Measurements from ENCODE around the gene FADS1. TPM values are rescaled to one million over a fixed set of nuclear protein-coding genes. Genes with fewer than 3 reads are reported as not detected.

Gene FADS1
- total and polyA plus RNA-seq, 2 of the 13 experiments (the other 11 are each of a cell fraction or from before 2014, with no cell fraction given): 91.8 to 108 TPM

DNA sequence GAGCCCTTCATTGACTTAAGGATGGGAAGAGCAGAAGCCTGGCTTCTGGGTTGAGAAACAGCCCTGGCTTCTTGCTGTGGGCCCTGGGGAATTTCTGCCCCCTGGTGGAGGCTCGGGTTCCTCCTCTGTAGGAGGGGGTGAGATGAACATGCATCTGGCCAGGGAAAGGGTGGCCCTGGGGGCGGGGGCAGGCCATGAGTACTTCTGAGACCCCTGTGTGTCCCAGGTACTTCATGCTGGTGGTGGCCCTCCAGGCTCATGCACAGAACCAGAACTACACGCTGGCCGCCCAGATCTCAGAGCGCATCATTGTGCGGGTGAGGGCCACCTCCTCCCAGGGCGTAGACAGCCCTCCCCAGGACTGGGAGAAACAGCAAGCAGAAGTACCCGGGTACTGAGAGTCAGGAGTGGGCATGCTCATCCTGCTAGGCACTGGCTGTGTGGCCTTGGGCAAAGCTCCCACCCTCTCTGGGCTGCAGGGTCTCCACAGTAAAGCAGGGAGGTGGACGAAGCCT is 40.2 kb downstream of the FADS1 start (continued):
- 0 out of 2 replicates have a peak, but pooled peaks have one; percentile 24 for TF ChIP-seq KDM2A (CRISPR knock-in tag; IDR thresholded peaks at IDR 0.05; ENCODE audit: borderline replicate concordance, low read depth)

DNA sequence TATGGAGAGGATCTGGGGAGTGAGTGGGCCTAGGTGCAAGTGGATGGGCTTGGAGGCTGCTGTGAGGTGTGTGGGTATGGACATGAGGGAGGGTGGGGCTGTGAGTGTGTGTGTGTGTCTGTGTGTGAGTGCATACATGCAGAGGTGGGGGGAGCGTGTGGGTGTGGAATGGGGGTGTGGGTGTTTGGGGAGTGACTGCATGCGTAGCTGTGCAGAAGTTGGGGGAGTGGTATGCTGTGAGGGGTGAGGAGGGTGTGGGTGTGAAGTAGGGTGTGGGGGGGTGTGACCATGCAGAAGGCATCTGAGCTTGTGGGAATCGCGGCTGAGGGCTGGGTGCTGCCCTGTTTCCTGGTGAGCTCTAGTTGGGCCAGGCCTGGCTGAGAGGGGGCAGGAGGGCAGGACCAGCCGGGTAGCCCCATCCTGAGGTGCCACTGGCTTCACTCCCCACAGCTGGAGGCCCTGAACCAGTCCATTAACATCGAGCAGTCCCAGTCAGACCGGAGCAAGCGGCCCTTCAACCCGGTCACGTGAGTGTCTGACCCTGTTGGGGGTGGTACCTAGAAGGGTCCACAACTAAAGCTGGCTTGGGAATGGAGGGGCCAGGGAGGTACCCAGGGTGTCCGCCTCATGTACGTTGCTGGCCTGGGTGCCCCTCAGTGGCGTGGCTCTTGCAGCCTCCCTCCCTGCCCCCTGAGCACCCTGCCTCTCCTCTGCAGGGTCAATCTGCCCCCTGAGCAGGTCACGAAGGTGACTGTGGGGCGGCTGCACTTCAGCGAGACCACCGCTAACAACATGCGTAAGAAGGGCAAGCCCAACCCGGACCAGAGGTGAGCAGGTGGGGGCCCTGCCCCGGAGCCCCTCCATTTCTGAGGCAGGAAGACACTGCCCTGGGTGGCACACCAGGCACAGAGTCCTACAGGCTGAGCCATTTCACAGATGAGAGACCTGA is 40.9 kb downstream of the FADS1 start:
- H2AFZ ChIP-seq (ENCODE audit: low read length): no peak overlapping the region
- peaks cover 24 to 42% of the 10 kb centered on the region in 2 experiments; a peak in 4 of 5 replicates for H3K36me3 ChIP-seq (replicated peaks in 1 of 2; ENCODE audit: control insufficient read depth in 1 of 2, insufficient read depth in 2 of 2, low read length in 2 of 2)
- H3K27me3 ChIP-seq (ENCODE audit: control insufficient read depth in 1 of 2, insufficient read depth in 2 of 2, low read length in 2 of 2): no peaks in the 10 kb centered on the region; a peak in 1 of 5 replicates
- BruUV-seq (replicated peaks): no TSS peak
- peak; percentile 3 for ATAC-seq
- in situ Hi-C loops (cut with HindIII; ENCODE audit: extremely low pct_ligation_motif_present, low pct_unique_long_range_greater_than_20kb) (no loop called here), intact Hi-C loops (cut with micrococcal nuclease; ENCODE audit: unreplicated experiment) (loop anchor here (1.0 kb wide), 2 partner anchors 22 to 29 kb away; no protein-coding TSS in a partner anchor)
- ChIA-PET POLR2A (interaction anchor here (0.7 to 1.0 kb wide), 2 partner anchors 16 to 27 kb away, joined by 3 to 4 read pairs; no protein-coding TSS in a partner anchor), CTCF (ENCODE audit: low intra/inter-chr PET ratio, low total read pairs) (interaction anchor here (1.0 to 3.5 kb wide), 4 partner anchors 19 to 29 kb away, joined by 4 to 51 read pairs (median 22); partner anchors contain the start of gene MYRF)
- H3K4me3 ChIP-seq (replicated peaks in 1 of 3; ENCODE audit: insufficient read depth in 1 of 3, low read depth in 2 of 3, low read length in 3 of 3): no peak overlapping the region
- peaks cover 21% of the 10 kb centered on the region for H3K4me1 ChIP-seq (ENCODE audit: insufficient read depth, low read length)
- H3K27ac ChIP-seq (ENCODE audit: extremely low read length, insufficient read depth, low read length): no peak overlapping the region
- FAIRE-seq: no peak
- H3K9me3 ChIP-seq (ENCODE audit: low read length): no peaks in the 10 kb centered on the region
- 0 out of 2 replicates have a peak, but pooled peaks have one; percentile 22 for TF ChIP-seq ZNF629 (CRISPR knock-in tag; conservative IDR thresholded peaks at IDR 0.05)
- TF ChIP-seq ZNF251 (CRISPR knock-in tag; IDR thresholded peaks at IDR 0.05): no peak
- TF ChIP-seq, protein P1, sequence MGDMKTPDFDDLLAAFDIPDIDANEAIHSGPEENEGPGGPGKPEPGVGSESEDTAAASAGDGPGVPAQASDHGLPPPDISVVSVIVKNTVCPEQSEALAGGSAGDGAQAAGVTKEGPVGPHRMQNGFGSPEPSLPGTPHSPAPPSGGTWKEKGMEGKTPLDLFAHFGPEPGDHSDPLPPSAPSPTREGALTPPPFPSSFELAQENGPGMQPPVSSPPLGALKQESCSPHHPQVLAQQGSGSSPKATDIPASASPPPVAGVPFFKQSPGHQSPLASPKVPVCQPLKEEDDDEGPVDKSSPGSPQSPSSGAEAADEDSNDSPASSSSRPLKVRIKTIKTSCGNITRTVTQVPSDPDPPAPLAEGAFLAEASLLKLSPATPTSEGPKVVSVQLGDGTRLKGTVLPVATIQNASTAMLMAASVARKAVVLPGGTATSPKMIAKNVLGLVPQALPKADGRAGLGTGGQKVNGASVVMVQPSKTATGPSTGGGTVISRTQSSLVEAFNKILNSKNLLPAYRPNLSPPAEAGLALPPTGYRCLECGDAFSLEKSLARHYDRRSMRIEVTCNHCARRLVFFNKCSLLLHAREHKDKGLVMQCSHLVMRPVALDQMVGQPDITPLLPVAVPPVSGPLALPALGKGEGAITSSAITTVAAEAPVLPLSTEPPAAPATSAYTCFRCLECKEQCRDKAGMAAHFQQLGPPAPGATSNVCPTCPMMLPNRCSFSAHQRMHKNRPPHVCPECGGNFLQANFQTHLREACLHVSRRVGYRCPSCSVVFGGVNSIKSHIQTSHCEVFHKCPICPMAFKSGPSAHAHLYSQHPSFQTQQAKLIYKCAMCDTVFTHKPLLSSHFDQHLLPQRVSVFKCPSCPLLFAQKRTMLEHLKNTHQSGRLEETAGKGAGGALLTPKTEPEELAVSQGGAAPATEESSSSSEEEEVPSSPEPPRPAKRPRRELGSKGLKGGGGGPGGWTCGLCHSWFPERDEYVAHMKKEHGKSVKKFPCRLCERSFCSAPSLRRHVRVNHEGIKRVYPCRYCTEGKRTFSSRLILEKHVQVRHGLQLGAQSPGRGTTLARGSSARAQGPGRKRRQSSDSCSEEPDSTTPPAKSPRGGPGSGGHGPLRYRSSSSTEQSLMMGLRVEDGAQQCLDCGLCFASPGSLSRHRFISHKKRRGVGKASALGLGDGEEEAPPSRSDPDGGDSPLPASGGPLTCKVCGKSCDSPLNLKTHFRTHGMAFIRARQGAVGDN (CRISPR knock-in tag; IDR thresholded peaks at IDR 0.05): 0 out of 2 replicates have a peak, but pooled peaks have one; percentile 19
- no peak for TF ChIP-seq MIER2 (CRISPR knock-in tag; IDR thresholded peaks at IDR 0.05)
- 0 out of 2 replicates have a peak, but pooled peaks have one; percentile 28 for TF ChIP-seq ZBTB38 (CRISPR knock-in tag; IDR thresholded peaks at IDR 0.05)
- TF ChIP-seq AGO2 (optimal IDR thresholded peaks at IDR 0.05; ENCODE audit: low read depth, low read length): peak; percentile 27
- TF ChIP-seq ZNF605 (CRISPR knock-in tag; IDR thresholded peaks at IDR 0.05): 0 out of 2 replicates have a peak, but pooled peaks have one; percentile 31
- 94% methylated on average over 10 of the region's 20 CpGs for WGBS (ENCODE audit: low lambda C conversion rate)
- no peak overlapping the region for H3K9ac ChIP-seq (ENCODE audit: insufficient read depth, low read depth, low read length)
- no peaks in the 10 kb centered on the region for H4K20me1 ChIP-seq (ENCODE audit: insufficient read depth, low read length)
- DNase-seq (ENCODE audit: low spot score): no peak
- H3K4me2 ChIP-seq (ENCODE audit: low read depth, low read length): no peak overlapping the region
- H3K79me2 ChIP-seq (ENCODE audit: insufficient read depth, low read length): no peaks in the 10 kb centered on the region

Measured in HepG2 (cell line).